Suprapubic skin (tissue), 4 donors: ENCODE results near the gene TLR9. TPM values are rescaled to one million over a fixed set of nuclear protein-coding genes. Genes with fewer than 3 reads are reported as not detected.
"Not testable (repeated sequence)": the region's sequence is repeated elsewhere in the genome, so short reads cannot be mapped to it uniquely, and the experiment has no call there.

Source experiments
- DNase-seq, 2 donors: peaks; one replicate each; pipeline ENCODE4 v3.0.0-alpha.2; 2019; ENCODE audit warnings: low spot score in 2 of 2
- H3K27ac ChIP-seq: fragments of 200-600 bp; sonication (generic); one replicate; pipeline ENCODE4 v1.5.1; 2019
- H3K27me3 ChIP-seq: fragments of 200-600 bp; sonication (generic); one replicate; pipeline ENCODE4 v1.5.1; 2019
- H3K36me3 ChIP-seq: fragments of 200-600 bp; sonication (generic); one replicate; pipeline ENCODE4 v1.5.1; 2019
- H3K4me1 ChIP-seq: fragments of 200-600 bp; sonication (generic); one replicate; pipeline ENCODE4 v1.5.1; 2019
- H3K4me3 ChIP-seq: fragments of 200-600 bp; sonication (generic); one replicate; pipeline ENCODE4 v1.5.1; 2019; ENCODE audit warnings: mild to moderate bottlenecking
- H3K9me3 ChIP-seq: fragments of 200-600 bp; sonication (generic); one replicate; pipeline ENCODE4 v1.5.1; 2019
- CTCF ChIP-seq, 2 donors: fragments of 200-600 bp in 1 of 2; fragments of 450-650 bp in 1 of 2; sonication (generic) in 1 of 2; IDR thresholded peaks; one replicate each; pipeline ENCODE4 v1.5.1; 2016 to 2019; ENCODE audit warnings: antibody characterized with exemption in 2 of 2, mild to moderate bottlenecking in 1 of 2, moderate library complexity in 1 of 2
- EP300 ChIP-seq: sonication (generic); formaldehyde crosslinking; IDR thresholded peaks from one replicate; pipeline ENCODE4 v1.6.1; 2017; ENCODE audit warnings: antibody characterized with exemption
- POLR2A ChIP-seq, 2 donors: fragments of 450-650 bp; IDR thresholded peaks; one replicate each; pipeline ENCODE4 v1.6.1; 2017; ENCODE audit warnings: antibody characterized with exemption in 2 of 2, mild to moderate bottlenecking in 2 of 2, moderate library complexity in 2 of 2
- POLR2AphosphoS5 ChIP-seq, 3 donors: sonication (generic); formaldehyde crosslinking; IDR thresholded peaks; one replicate each; pipeline ENCODE4 v1.6.1; 2017; ENCODE audit warnings: antibody characterized with exemption in 3 of 3
- WGBS: methylation state at CpG from one replicate; pipeline ENCODE4 v1.1.5; 2018; 5-methylcytosine and 5-hydroxymethylcytosine counted together
- total RNA-seq, 4 donors: library from RNA; depleted of rRNA; stranded (reverse); fragments of >200 nt; gene quantifications; one replicate each; pipeline ENCODE4 v1.1.0, GENCODE V29; 2016

The TLR9 gene
- total RNA-seq, 4 donors from 2014 or later = 0.16 TPM; not detected in 3

- no peaks in the 10 kb centered on the region for H3K9me3 ChIP-seq
- H3K27me3 ChIP-seq = no peaks in the 10 kb centered on the region
- peaks cover 4% of the 10 kb centered on the region for H3K4me1 ChIP-seq
- peak in 1 of 2 donors; percentile 58 for DNase-seq
- WGBS = no CpG with 5 or more reads among the region's 5 CpGs
- H3K36me3 ChIP-seq = no peaks in the 10 kb centered on the region
- H3K27ac ChIP-seq = no peak overlapping the region
- TF ChIP-seq CTCF (IDR thresholded peaks at IDR 0.05) (no peak), POLR2AphosphoS5 (IDR thresholded peaks at IDR 0.05) (no peak), EP300 (no peak), POLR2A (IDR thresholded peaks at IDR 0.05) (no peak)
- H3K4me3 ChIP-seq = no peak overlapping the region
Measured at GRCh38 chr3:52182196-52182595, 43.2 kb downstream of the TLR9 start.

DNA sequence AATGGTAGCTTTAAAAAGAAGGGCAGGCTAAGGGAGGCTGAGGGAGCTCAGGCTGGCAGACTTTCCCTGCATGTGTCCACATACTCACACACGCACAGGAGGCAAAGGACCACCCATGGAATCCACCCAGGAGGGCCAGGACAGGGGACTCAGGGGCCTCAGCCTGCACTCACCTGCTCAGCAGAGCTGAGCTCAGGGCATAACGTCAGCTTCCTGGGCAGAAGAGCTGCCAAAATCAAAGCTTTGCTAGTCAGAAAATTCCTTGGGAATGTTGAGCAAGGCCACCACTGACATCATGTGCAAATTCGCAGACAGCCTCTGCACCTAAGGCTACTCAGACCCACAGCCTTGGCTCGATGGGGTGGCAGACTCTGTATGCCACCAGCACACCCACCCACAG, 43.9 kb downstream of the TLR9 start:
- Histone ChIP-seq H3K4me3 (no peak overlapping the region), H3K36me3 (no peaks in the 10 kb centered on the region), H3K27ac (no peak overlapping the region), H3K4me1 (peaks cover 10% of the 10 kb centered on the region), H3K9me3 (no peaks in the 10 kb centered on the region), H3K27me3 (no peaks in the 10 kb centered on the region)
- peak in 1 of 2 donors; percentile 32 for DNase-seq
- WGBS = 50% methylated on average over 3 of the region's 4 CpGs
- TF ChIP-seq EP300 = no peak
- TF ChIP-seq CTCF (IDR thresholded peaks at IDR 0.05) = no peak
- TF ChIP-seq POLR2A (IDR thresholded peaks at IDR 0.05) = no peak
- no peak for TF ChIP-seq POLR2AphosphoS5 (IDR thresholded peaks at IDR 0.05)

GRCh38 chr3:52178537-52178936, 46.9 kb downstream of the TLR9 start:
- Histone ChIP-seq H3K27ac (no peak overlapping the region), H3K27me3 (no peaks in the 10 kb centered on the region), H3K9me3 (no peaks in the 10 kb centered on the region), H3K4me1 (peaks cover 11% of the 10 kb centered on the region), H3K4me3 (no peak overlapping the region), H3K36me3 (no peaks in the 10 kb centered on the region)
- no peak for TF ChIP-seq EP300
- TF ChIP-seq CTCF (IDR thresholded peaks at IDR 0.05) = no peak
- TF ChIP-seq POLR2AphosphoS5 (IDR thresholded peaks at IDR 0.05) = no peak
- no peak for TF ChIP-seq POLR2A (IDR thresholded peaks at IDR 0.05)
- DNase-seq = no peak
- 91% methylated on average over 1 of the region's 1 CpG for WGBS

DNA sequence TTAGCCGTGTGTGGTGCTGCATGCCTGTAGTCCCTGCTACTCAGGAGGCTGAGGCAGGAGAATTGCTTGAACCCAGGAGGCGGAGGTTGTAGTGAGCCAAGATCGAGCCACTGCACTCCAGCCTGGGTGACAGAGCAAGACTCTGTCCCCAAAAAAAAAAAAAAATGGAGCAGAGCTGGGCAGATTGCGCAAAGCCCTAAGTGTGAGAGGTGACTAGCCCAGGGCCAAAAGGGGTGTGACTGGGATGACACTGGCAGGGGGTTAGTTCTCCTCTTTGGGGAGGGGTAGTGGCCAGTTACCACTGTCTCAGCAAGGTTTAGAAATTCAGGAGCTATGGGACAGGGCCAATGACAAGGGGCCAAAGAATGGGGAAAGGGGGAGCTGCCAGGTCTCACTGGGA, 47.3 kb downstream of the TLR9 start:
- H3K36me3 ChIP-seq, H3K4me3 ChIP-seq, H3K9me3 ChIP-seq, H3K27ac ChIP-seq, H3K27me3 ChIP-seq: not testable (repeated sequence)
- DNase-seq = peak in 1 of 2 donors; percentile 31
- peaks cover 11% of the 10 kb centered on the region for H3K4me1 ChIP-seq
- 90% methylated on average over 4 of the region's 4 CpGs for WGBS

DNA sequence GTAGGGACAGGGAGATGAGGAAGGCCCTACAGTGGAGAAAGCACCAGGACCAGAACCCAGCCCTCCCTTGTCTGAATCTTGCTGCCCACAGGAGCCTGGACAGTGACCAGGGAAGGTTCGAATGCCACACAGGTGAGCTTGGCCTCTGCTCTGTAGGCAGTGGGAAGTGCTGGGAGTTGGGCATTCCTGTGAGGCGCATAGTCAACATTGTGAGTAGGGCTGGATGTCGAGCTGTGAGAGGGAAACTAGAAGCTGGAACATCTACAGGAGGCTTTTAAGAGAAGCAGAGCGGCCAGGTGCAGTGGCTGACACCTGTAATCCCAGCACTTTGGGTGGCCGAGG, 47.8 kb downstream of the TLR9 start:
- Histone ChIP-seq H3K27ac (no peak overlapping the region), H3K9me3 (no peaks in the 10 kb centered on the region), H3K4me1 (peaks cover 11% of the 10 kb centered on the region), H3K36me3 (no peaks in the 10 kb centered on the region), H3K27me3 (no peaks in the 10 kb centered on the region), H3K4me3 (no peak overlapping the region)
- 85% methylated on average over 5 of the region's 5 CpGs for WGBS
- TF ChIP-seq EP300 (no peak), POLR2AphosphoS5 (IDR thresholded peaks at IDR 0.05) (no peak), POLR2A (IDR thresholded peaks at IDR 0.05) (no peak), CTCF (IDR thresholded peaks at IDR 0.05) (no peak)
- peak in 1 of 2 donors; percentile 22 for DNase-seq

DNA sequence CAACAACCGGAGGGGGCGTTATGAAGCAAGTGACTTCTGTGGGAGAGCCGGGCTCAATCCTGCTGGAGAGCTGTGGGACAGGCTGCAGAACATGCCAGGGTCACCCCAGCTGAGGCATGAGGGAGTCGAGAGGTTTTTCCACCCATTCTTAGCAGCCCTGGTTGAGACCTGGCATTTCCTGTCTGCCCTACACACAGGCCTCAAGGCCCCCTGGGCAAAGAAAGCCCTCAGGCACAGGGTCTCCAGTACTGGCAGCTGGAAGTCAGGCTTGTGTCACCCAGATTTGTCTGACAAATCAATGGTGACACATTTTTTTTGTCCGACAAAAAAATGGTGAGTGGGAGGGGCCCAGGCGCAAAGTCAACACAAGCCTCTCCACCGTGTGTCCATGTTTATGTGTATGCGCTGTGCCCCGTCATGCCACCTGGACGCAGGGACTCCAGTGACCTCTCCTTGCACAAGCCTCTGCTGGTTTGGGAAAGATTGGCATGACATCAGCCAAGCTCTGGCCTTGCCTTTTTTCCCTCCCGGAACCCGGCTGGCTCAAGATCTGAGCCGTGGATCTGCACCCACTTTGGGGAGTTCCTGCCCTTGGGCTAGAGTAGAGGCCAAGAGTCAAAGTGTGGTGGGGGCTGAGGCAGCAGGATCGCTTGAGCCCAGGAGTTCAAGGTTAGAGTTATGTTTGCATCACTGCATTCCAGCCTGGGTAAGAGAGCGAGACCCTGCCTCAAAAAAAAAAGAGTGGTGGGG, 48.3 kb downstream of the TLR9 start:
- H3K36me3 ChIP-seq = no peaks in the 10 kb centered on the region

More for the DNA sequence above, 48.3 kb downstream of the TLR9 start:
- Histone ChIP-seq H3K4me1 (peaks cover 11% of the 10 kb centered on the region), H3K9me3 (no peaks in the 10 kb centered on the region), H3K4me3 (no peak overlapping the region), H3K27me3 (no peaks in the 10 kb centered on the region), H3K27ac (no peak overlapping the region)
- peak in 1 of 2 donors; percentile 55 for DNase-seq
- TF ChIP-seq POLR2AphosphoS5 (IDR thresholded peaks at IDR 0.05) (no peak), EP300 (no peak), POLR2A (IDR thresholded peaks at IDR 0.05) (no peak), CTCF (IDR thresholded peaks at IDR 0.05) (no peak)
- 41% methylated on average over 14 of the region's 15 CpGs for WGBS
